Stimulated activated naive B cell treated with anti-CD40 and anti-IgM and Interleukin-4, amounts not matched to agents 10 μg/mL and 1 μg/mL and 100 μg/mL, for 72 hours (primary cell): Measurements from ENCODE around the gene IL12RB2.
"Not testable (repeated sequence)": the region's sequence is repeated elsewhere in the genome, so short reads cannot be mapped to it uniquely, and the experiment has no call there.

Experiments
- ATAC-seq, 2 donors: fragments of 150-1000 bp; cut with Tn5 transposase; replicated peaks; 2 replicates each; pipeline ENCODE4 v1.10.0; 2021; ENCODE audit warnings: moderate library complexity in 1 of 2
- DNase-seq: peaks from one replicate; pipeline ENCODE4 v3.0.0; 2021
- H3K27ac Mint-ChIP-seq: one replicate; pipeline ENCODE4 v1.8.0; 2022; ENCODE audit warnings: mild to moderate bottlenecking, mixed read lengths
- H3K27me3 Mint-ChIP-seq, 2 donors: one replicate each; pipeline ENCODE4 v1.8.0; 2022; ENCODE audit warnings: mixed read lengths in 2 of 2
- H3K36me3 Mint-ChIP-seq, 2 donors: one replicate each; pipeline ENCODE4 v1.8.0; 2022; ENCODE audit warnings: mixed read lengths in 2 of 2, mild to moderate bottlenecking in 1 of 2
- H3K4me1 Mint-ChIP-seq, 2 donors: one replicate each; pipeline ENCODE4 v1.8.0; 2022; ENCODE audit warnings: mixed read lengths in 2 of 2, mild to moderate bottlenecking in 1 of 2
- H3K4me3 Mint-ChIP-seq, 2 donors: one replicate each; pipeline ENCODE4 v1.8.0; 2022; ENCODE audit warnings: mild to moderate bottlenecking in 2 of 2, mixed read lengths in 2 of 2, moderate library complexity in 1 of 2
- H3K9me3 Mint-ChIP-seq, 2 donors: one replicate each; pipeline ENCODE4 v1.8.0; 2022; ENCODE audit warnings: mixed read lengths in 2 of 2, mild to moderate bottlenecking in 1 of 2

Gene IL12RB2

DNA sequence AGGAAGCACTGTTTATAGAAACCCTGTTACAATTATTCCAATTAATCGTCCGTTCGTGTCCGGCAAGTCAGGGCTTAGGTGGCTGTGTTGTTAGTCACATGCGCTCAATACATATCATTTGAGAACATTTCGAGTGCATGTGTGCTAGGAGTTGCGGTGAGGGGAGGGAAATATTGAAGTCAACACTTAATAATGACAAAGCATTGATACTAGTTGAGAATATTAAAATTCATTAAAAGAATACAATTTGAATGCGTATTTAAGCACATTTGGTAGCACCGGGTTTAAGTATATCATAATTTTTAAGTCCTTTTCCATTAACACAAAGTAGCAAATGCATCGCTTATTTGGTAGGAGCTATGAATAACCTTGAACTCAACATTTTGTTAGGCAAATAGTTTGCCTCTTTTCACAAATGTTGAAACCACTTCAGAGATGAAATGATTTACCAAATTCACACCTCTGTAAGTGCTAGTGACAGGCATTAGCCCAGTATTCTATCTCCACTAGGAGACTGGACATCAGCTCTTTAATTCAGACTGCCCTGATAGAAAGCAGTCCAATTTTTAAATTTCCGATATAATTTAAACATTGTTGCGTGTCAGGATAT lies 123.6 kb downstream of the IL12RB2 start:
- DNase-seq = no peak
- no peak for ATAC-seq
- Mint-ChIP-seq H3K9me3 (no peaks in the 10 kb centered on the region), H3K27ac (peak overlapping the region; percentile 100), H3K4me1 (peaks cover 24 to 45% of the 10 kb centered on the region in 2 donors), H3K4me3 (peak overlapping the region; percentile 99), H3K27me3 (no peaks in the 10 kb centered on the region), H3K36me3 (peaks cover 30 to 33% of the 10 kb centered on the region in 2 donors)

GRCh38 chr1:67431869-67432578 lies 124.4 kb downstream of the IL12RB2 start:
- ATAC-seq = no peak
- peak overlapping the region; percentile 95 for H3K27ac Mint-ChIP-seq

DNA sequence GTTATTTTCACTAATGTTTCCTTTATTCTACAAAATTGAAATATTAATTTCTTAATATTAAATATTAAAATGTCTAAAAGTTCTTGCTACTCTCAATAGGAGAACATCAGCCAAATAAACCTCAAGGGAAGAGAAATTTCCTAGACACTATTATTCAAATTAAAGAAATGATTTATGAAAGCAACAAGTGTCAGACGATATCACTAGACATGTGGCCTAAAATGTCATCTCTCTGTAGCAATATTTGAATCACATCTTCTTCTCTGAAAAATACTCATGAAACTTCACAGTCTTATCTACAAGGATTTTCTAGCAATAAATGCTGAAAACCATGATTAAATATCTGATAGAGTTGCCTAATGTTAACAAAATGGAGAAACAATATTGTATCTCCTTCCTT lies 125.1 kb downstream of the IL12RB2 start:
- H3K27ac Mint-ChIP-seq = no peak overlapping the region
- H3K27me3 Mint-ChIP-seq = no peaks in the 10 kb centered on the region
- ATAC-seq (no peak), DNase-seq (no peak)
- H3K36me3 Mint-ChIP-seq = peaks cover 22 to 24% of the 10 kb centered on the region in 2 donors
- H3K4me3 Mint-ChIP-seq = no peak overlapping the region
- H3K4me1 Mint-ChIP-seq = peaks cover 25 to 36% of the 10 kb centered on the region in 2 donors
- H3K9me3 Mint-ChIP-seq = no peaks in the 10 kb centered on the region

More at GRCh38 chr1:67431869-67432578, 124.4 kb downstream of the IL12RB2 start:
- H3K9me3 Mint-ChIP-seq = no peaks in the 10 kb centered on the region
- H3K4me3 Mint-ChIP-seq = peak overlapping the region; percentile 84 to 99
- no peak for DNase-seq
- H3K4me1 Mint-ChIP-seq = peaks cover 26 to 43% of the 10 kb centered on the region in 2 donors
- H3K36me3 Mint-ChIP-seq = peaks cover 28 to 31% of the 10 kb centered on the region in 2 donors
- no peaks in the 10 kb centered on the region for H3K27me3 Mint-ChIP-seq

DNA sequence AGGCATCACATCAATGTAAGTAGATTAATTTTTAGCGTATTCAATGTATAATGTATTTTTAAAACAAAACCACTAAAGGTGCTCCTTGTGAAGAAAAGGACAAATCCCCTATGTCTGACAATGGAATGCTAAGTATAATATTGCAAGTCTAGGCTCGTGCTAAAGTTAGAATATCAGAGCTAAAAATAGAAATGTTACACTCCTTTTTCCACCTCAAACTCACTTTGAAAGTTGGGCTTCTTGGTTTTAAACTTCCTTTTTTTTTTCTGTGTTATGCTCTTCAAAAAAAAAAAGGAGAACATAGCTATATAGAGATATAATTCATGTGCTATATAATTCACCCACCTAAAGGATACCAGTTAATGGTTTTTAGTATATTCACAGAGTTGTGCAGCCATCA lies 126.2 kb downstream of the IL12RB2 start:
- Mint-ChIP-seq H3K36me3 (peaks cover 14% of the 10 kb centered on the region in 2 donors), H3K27me3 (no peaks in the 10 kb centered on the region)

GRCh38 chr1:67434491-67434890 lies 126.8 kb downstream of the IL12RB2 start:
- peaks cover 25 to 36% of the 10 kb centered on the region in 2 donors for H3K4me1 Mint-ChIP-seq
- ATAC-seq (no peak), DNase-seq (no peak)
- no peak overlapping the region for H3K4me3 Mint-ChIP-seq
- H3K27ac Mint-ChIP-seq = peak overlapping the region; percentile 87
- H3K36me3 Mint-ChIP-seq = peaks cover 8% of the 10 kb centered on the region in 2 donors
- H3K9me3 Mint-ChIP-seq = no peaks in the 10 kb centered on the region
- H3K27me3 Mint-ChIP-seq = no peaks in the 10 kb centered on the region

More for the DNA sequence above, 126.2 kb downstream of the IL12RB2 start:
- ATAC-seq (no peak), DNase-seq (no peak)
- Mint-ChIP-seq H3K4me3 (peak overlapping the region; percentile 44 to 64), H3K27ac (peak overlapping the region; percentile 87), H3K4me1 (peaks cover 25 to 36% of the 10 kb centered on the region in 2 donors), H3K9me3 (no peaks in the 10 kb centered on the region)

GRCh38 chr1:67436511-67437055 lies 128.9 kb downstream of the IL12RB2 start:
- no peaks in the 10 kb centered on the region for H3K36me3 Mint-ChIP-seq
- no peaks in the 10 kb centered on the region for H3K9me3 Mint-ChIP-seq
- DNase-seq (no peak), ATAC-seq (no peak)
- no peak overlapping the region for H3K27ac Mint-ChIP-seq
- no peaks in the 10 kb centered on the region for H3K27me3 Mint-ChIP-seq
- no peak overlapping the region for H3K4me3 Mint-ChIP-seq
- H3K4me1 Mint-ChIP-seq = peaks cover 25 to 41% of the 10 kb centered on the region in 2 donors

DNA sequence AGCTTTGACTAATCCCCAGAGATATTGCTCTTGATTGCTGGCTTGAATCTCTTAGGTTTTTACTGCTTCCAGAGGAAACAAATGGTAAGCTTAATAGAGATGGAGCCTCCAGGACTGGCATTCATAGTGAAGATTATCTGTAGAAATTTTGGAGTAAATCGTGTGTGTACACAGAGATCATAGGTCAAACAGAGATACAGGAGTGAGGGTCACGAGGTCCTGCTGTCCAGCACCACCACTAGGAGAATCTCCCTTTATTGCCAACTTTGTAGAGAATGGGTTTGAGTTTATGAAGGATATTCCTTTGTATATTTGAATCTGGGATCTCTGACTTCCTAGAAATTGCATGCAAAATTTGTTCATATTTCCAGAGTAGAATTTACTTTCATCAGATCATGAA lies 130.3 kb downstream of the IL12RB2 start:
- no peaks in the 10 kb centered on the region for H3K36me3 Mint-ChIP-seq
- H3K4me3 Mint-ChIP-seq = no peak overlapping the region
- H3K27ac Mint-ChIP-seq = no peak overlapping the region
- no peak for DNase-seq
- no peaks in the 10 kb centered on the region for H3K27me3 Mint-ChIP-seq
- ATAC-seq = no peak
- H3K9me3 Mint-ChIP-seq = no peaks in the 10 kb centered on the region
- peaks cover 21 to 35% of the 10 kb centered on the region in 2 donors for H3K4me1 Mint-ChIP-seq

DNA sequence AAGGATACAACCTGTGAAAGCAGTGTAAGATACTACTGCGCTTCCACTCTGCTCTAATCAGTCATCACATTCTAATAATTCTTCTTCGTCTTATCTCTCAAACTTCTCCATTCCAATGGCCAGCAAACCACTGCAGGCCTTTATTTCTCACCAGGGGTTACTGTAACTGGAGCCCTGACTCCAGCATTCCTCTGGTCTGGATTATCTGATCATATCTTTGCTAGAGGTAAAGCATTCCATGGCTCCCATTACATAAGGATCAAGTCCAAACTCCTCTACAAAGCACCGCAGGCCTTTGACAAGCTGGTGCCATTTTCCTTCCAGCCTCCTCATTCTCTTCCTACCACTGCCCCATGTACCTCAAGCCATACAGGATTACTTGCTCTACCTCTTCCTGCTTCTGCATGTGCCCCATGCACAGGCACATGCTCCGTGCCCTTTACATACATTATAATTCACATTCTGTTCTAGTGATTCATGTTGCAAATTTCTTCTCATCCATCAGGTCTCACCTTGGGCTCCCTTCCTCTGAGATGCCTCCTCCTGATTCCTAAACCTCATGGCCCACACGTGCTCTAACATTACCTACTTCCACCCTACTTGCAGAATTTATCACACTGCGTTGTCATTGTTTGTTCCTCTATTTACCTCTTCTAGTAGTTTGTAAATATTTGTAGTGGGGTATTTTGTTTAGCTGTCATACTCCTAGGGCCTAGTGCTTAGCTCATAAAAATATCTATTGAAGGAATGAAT lies 131.8 kb downstream of the IL12RB2 start:
- ATAC-seq = no peak
- no peak for DNase-seq
- H3K4me3 Mint-ChIP-seq = no peak overlapping the region
- no peaks in the 10 kb centered on the region for H3K36me3 Mint-ChIP-seq
- no peaks in the 10 kb centered on the region for H3K9me3 Mint-ChIP-seq
- H3K27me3 Mint-ChIP-seq = peaks cover 0 to 3% of the 10 kb centered on the region in 2 donors
- H3K27ac Mint-ChIP-seq = no peak overlapping the region
- peaks cover 13 to 20% of the 10 kb centered on the region in 2 donors for H3K4me1 Mint-ChIP-seq

DNA sequence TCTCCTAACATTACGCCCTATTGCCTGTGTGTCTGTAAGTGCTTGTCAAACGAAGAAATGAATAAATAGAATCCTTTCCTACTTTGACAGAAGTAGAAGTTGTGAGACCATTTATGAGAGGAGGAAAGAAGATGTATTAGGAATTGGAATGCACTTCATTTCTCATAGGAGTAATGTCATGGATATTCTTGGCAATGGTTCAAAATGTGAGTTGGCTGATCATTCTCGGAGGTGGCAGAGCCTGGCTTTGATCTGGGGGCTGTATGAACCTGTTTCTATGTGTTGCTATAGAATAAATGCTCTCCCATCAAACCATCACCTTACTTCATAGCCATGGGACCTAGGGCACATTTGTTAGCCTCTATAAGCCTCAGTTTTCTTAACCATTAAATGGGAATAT lies 132.7 kb downstream of the IL12RB2 start:
- no peak for ATAC-seq

DNA sequence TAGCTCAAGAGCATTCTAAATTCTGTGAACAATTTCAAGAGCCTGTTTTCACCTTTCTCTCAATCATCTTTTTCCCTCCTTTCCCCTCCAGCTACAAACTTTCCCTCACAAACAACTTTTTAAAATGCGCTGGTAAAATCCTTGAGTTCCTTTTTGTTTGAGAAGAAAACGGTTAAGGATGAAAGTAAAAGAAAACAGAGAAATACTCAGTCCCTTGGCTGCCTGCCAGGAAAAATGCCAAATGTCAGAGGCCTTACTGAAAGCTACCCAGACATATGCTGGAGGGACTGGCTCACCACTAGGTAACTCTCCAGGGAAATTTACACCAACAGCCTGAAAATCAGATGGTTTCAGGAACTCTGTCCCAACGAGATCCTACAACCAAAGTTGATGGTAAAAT lies 133.5 kb downstream of the IL12RB2 start:
- DNase-seq = peak; percentile 41
- Mint-ChIP-seq H3K27me3 (peaks cover 0 to 3% of the 10 kb centered on the region in 2 donors), H3K36me3 (no peaks in the 10 kb centered on the region), H3K4me1 (peaks cover 8 to 14% of the 10 kb centered on the region in 2 donors), H3K4me3 (peak overlapping the region in 1 of 2 donors; percentile 45), H3K27ac (peak overlapping the region; percentile 59), H3K9me3 (no peaks in the 10 kb centered on the region)
- peak; percentile 57 to 64 for ATAC-seq

More for the DNA sequence above, 132.7 kb downstream of the IL12RB2 start:
- Mint-ChIP-seq H3K27ac (peak overlapping the region; percentile 20), H3K27me3 (peaks cover 0 to 3% of the 10 kb centered on the region in 2 donors), H3K4me1 (peaks cover 8 to 11% of the 10 kb centered on the region in 2 donors), H3K36me3 (no peaks in the 10 kb centered on the region), H3K9me3 (no peaks in the 10 kb centered on the region), H3K4me3 (no peak overlapping the region)
- DNase-seq = no peak

- H3K36me3 Mint-ChIP-seq = no peaks in the 10 kb centered on the region
- peaks cover 0 to 3% of the 10 kb centered on the region in 2 donors for H3K27me3 Mint-ChIP-seq
- DNase-seq (no peak), ATAC-seq (peak; percentile 41)
- no peak overlapping the region for H3K4me3 Mint-ChIP-seq
- no peak overlapping the region for H3K27ac Mint-ChIP-seq
- H3K9me3 Mint-ChIP-seq = no peaks in the 10 kb centered on the region
- H3K4me1 Mint-ChIP-seq = peaks cover 9 to 20% of the 10 kb centered on the region in 2 donors
Observed at GRCh38 chr1:67441739-67442281, 134.1 kb downstream of the IL12RB2 start.

DNA sequence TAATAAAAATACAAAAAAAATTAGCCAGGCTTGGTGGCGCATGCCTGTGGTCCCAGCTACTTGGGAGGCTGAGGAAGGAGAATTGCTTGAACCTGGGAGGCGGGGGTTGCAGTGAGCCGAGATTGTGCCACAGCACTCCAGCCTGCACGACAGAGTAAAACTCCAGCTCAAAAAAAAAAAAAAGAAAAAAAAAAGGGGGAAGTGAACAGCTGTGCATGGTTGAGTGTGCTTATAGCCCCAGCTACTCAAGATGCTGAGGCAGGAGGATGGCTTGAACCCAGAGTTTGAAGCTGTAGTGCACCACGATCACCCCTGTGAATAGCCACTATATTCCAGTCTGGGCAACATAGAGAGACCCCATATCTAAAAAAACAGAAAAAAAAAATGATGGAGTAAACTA lies 138.3 kb downstream of the IL12RB2 start:
- H3K4me3 Mint-ChIP-seq, H3K36me3 Mint-ChIP-seq: not testable (repeated sequence)

More for the DNA sequence above, 138.3 kb downstream of the IL12RB2 start:
- H3K27me3 Mint-ChIP-seq, H3K9me3 Mint-ChIP-seq, DNase-seq, H3K27ac Mint-ChIP-seq: not testable (repeated sequence)
- peaks cover 10 to 29% of the 10 kb centered on the region in 2 donors for H3K4me1 Mint-ChIP-seq
- peak; percentile 79 to 81 for ATAC-seq
